Thoracic aorta (tissue), 2 donors: ENCODE measurements around the gene LSM2. TPM values are rescaled to one million over a fixed set of nuclear protein-coding genes. Genes with fewer than 3 reads are reported as not detected.

ENCODE experiments used
- ATAC-seq: fragments of 150-250 bp; one replicate; pipeline ENCODE4 v1.8.0; 2017; ENCODE audit warnings: low read depth; ENCODE audit not compliant: insufficient number of reproducible peaks, low FRiP score
- DNase-seq: peaks from one replicate; pipeline ENCODE4 v3.0.0-alpha.2; 2020; ENCODE audit warnings: low spot score
- H3K27ac ChIP-seq, 2 donors: fragments of 200-600 bp; sonication (generic); 1 replicate in 1 of 2; 2 replicates in 1 of 2; pipeline ENCODE4 v1.5.1; 2016; ENCODE audit warnings: mild to moderate bottlenecking in 2 of 2, moderate library complexity in 2 of 2
- H3K27me3 ChIP-seq: fragments of 200-600 bp; sonication (generic); replicated peaks from 2 replicates; pipeline ENCODE4 v1.6.0; 2016; ENCODE audit warnings: mild to moderate bottlenecking; ENCODE audit not compliant: insufficient read depth
- H3K36me3 ChIP-seq: fragments of 200-600 bp; sonication (generic); one replicate; pipeline ENCODE4 v1.5.1; 2016
- H3K4me1 ChIP-seq, 2 donors: fragments of 200-600 bp; sonication (generic); 1 replicate in 1 of 2; 2 replicates in 1 of 2; pipeline versions ENCODE4 v1.5.1 to v1.6.0; 2016; ENCODE audit warnings: low read depth in 2 of 2, mild to moderate bottlenecking in 1 of 2; ENCODE audit not compliant: control insufficient read depth in 1 of 2
- H3K4me3 ChIP-seq: fragments of 200-600 bp; sonication (generic); 2 replicates; pipeline ENCODE4 v1.5.1; 2016; ENCODE audit warnings: mild to moderate bottlenecking
- H3K9me3 ChIP-seq: fragments of 200-600 bp; sonication (generic); 2 replicates; pipeline ENCODE4 v1.5.1; 2016
- total RNA-seq, 2 donors: library from RNA; depleted of rRNA; stranded (reverse); fragments of >200 nt; gene quantifications; one replicate each; pipeline versions ENCODE4 v1.1.0 to v1.2.3, GENCODE V29; 2016
- TF ChIP-seq, protein P1 (sequence below): fragments of 200-600 bp; sonication (generic); IDR thresholded peaks from one replicate; pipeline ENCODE4 v1.5.1; 2019; ENCODE audit warnings: antibody characterized with exemption

The LSM2 gene
- total RNA-seq, 2 donors from 2014 or later = 21.2 to 40.1 TPM

DNA sequence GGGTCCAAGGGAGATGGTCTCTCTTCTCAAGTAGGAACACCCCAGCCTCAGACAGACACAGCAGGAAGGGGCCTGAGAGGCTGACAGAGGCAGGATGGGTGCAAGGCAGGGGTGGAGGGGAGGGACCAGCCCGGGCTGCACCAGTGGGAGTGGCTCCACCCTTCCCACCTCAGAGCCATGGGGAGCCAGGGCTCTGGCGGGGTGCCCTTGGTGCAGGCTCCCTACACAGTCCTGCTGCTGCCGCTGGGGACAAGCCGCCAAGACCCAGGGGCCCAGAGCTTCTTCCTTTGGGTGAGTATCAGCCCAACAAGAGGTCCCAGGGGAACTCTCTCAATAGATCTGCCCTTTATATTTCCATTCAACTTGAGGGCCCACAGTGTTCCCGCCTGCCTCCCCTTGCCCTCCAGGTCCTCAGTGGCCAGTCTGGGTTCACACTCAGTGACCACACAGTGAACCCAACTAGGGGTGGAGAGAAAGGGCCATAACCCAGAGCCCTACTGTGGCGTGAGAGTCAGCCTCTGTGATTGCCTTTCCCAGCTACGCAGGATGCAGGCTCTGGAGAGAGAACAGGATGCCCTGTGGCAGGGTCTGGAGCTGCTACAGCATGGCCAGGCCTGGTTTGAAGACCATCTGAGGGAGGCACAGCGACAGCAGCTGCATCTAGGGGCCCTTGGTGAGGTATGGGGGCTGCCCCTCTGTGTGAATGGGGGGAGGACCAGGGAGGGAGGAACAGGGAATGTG lies 43.7 kb downstream of the LSM2 start:
- Histone ChIP-seq H3K9me3 (no peaks in the 10 kb centered on the region), H3K4me1 (peaks cover 2 to 8% of the 10 kb centered on the region in 2 donors), H3K4me3 (no peak overlapping the region), H3K27me3 (no peaks in the 10 kb centered on the region), H3K27ac (no peak overlapping the region), H3K36me3 (no peaks in the 10 kb centered on the region)
- DNase-seq (no peak), ATAC-seq (no peak)
- TF ChIP-seq, protein P1, sequence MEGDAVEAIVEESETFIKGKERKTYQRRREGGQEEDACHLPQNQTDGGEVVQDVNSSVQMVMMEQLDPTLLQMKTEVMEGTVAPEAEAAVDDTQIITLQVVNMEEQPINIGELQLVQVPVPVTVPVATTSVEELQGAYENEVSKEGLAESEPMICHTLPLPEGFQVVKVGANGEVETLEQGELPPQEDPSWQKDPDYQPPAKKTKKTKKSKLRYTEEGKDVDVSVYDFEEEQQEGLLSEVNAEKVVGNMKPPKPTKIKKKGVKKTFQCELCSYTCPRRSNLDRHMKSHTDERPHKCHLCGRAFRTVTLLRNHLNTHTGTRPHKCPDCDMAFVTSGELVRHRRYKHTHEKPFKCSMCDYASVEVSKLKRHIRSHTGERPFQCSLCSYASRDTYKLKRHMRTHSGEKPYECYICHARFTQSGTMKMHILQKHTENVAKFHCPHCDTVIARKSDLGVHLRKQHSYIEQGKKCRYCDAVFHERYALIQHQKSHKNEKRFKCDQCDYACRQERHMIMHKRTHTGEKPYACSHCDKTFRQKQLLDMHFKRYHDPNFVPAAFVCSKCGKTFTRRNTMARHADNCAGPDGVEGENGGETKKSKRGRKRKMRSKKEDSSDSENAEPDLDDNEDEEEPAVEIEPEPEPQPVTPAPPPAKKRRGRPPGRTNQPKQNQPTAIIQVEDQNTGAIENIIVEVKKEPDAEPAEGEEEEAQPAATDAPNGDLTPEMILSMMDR = no peak

DNA sequence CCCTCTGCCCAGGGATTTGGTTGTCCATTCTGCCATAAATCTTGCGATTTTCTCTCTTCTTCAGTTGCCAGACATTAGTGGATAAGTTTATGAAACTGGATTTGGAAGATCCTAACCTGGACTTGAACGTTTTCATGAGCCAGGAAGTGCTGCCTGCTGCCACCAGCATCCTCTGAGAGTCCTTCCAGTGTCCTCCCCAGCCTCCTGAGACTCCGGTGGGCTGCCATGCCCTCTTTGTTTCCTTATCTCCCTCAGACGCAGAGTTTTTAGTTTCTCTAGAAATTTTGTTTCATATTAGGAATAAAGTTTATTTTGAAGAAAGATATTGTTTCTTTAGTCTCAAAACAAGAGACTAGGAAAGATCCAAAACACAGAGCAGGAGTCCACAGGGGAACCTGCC lies 44.4 kb downstream of the LSM2 start, which contains the start of gene SAPCD1:
Gene SAPCD1 (plus strand): TSS at position 301 of the 400 bp plus-strand sequence. CDS start 399 bp downstream, outside the sequence.
- DNase-seq (no peak), ATAC-seq (no peak)
- H3K36me3 ChIP-seq = no peaks in the 10 kb centered on the region
- no peak within 1 kb of the TSS for H3K4me3 ChIP-seq
- H3K27me3 ChIP-seq = no peaks in the 10 kb centered on the region
- TF ChIP-seq, protein P1 = no peak
- H3K9me3 ChIP-seq = no peaks in the 10 kb centered on the region
- no peak within 1 kb of the TSS for H3K27ac ChIP-seq
- H3K4me1 ChIP-seq = peaks cover 2 to 8% of the 10 kb centered on the region in 2 donors

DNA sequence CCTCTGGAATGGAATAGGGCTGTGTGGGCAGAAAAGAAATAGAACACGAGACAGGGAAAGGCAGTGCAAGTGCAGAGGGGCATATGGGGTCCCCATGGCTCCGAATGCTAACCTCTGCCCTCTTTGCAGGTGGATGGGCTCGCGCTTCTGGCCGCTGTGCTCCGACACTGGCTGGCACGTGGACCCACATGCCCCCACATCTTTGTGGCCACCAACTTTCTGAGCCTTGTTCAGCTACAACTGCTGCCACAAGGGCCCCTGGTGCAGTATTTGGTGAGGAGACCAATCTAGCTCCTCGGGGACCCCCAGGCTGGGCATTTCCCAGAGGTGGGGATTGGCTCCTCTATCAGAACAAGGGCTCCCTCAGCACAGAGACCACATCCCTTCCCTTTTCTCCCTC lies 45.4 kb downstream of the LSM2 start:
- no peak for DNase-seq
- no peak overlapping the region for H3K4me3 ChIP-seq
- H3K36me3 ChIP-seq = no peaks in the 10 kb centered on the region
- H3K4me1 ChIP-seq = peaks cover 1 to 5% of the 10 kb centered on the region in 2 donors
- no peak for ATAC-seq
- no peaks in the 10 kb centered on the region for H3K27me3 ChIP-seq
- no peaks in the 10 kb centered on the region for H3K9me3 ChIP-seq
- TF ChIP-seq, protein P1 = no peak
- H3K27ac ChIP-seq = no peak overlapping the region

DNA sequence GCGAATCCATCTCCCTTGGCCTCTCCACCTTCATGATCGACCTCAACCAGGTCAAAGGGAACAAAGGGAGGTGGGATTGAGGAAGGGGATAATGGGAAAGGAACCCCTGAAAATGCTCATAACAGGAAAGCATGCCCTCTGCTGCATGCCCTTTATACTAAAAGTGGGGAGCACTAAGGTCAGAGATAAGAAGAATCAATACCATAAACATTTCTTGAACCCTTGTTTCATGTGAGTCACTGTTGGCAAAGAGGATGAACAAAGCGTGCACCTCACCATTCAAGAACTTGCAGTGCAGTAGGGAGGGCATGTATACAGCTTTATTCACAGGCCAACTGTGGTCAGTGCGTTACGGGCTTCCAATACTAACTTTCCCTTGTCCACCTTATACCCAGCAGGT lies 46.0 kb downstream of the LSM2 start:
- DNase-seq = no peak
- H3K36me3 ChIP-seq = no peaks in the 10 kb centered on the region
- ATAC-seq = no peak

DNA sequence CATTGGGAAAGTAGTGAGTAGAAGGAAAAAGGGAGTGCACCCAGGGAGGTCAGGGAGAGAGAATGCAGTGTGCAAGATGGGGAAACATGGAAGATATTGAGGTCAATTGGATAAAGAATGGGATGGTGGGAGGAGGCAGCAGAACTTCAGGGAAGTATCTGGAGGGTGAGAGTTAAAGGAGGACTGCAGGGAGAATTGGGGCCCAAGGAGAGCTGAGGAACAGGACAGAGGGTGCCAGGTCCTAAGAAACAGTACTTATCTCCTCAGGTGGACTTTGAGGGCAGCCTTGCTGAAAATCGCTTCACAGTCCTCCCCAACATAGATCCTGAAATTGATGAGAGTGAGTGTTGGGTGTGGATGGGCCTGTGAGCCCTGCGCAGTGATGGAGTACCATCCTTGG lies 48.5 kb downstream of the LSM2 start:
- Histone ChIP-seq H3K4me1 (no peaks in the 10 kb centered on the region), H3K27ac (no peak overlapping the region), H3K27me3 (no peaks in the 10 kb centered on the region), H3K4me3 (no peak overlapping the region), H3K36me3 (no peaks in the 10 kb centered on the region), H3K9me3 (no peaks in the 10 kb centered on the region)
- TF ChIP-seq, protein P1 = no peak
- DNase-seq = no peak
- no peak for ATAC-seq

More for the DNA sequence above, 46.0 kb downstream of the LSM2 start:
- Histone ChIP-seq H3K27me3 (no peaks in the 10 kb centered on the region), H3K9me3 (no peaks in the 10 kb centered on the region), H3K4me1 (no peaks in the 10 kb centered on the region), H3K27ac (no peak overlapping the region), H3K4me3 (no peak overlapping the region)
- TF ChIP-seq, protein P1 = no peak
